Left ventricle myocardium superior (tissue), 1 donor: ENCODE measurements around the gene EMC10. TPM values are rescaled to one million over a fixed set of nuclear protein-coding genes. Genes with fewer than 3 reads are reported as not detected.

Experiments used
- ATAC-seq: fragments of 200-7000 bp; cut with Tn5 transposase; one replicate; pipeline ENCODE4 v1.9.1; 2020; ENCODE audit warnings: mild to moderate bottlenecking, moderate library complexity
- DNase-seq: peaks from one replicate; pipeline ENCODE4 v3.0.0-alpha.2; 2020
- intact Hi-C: fragments of 100-400 bp; cut with micrococcal nuclease; formaldehyde crosslinking; loops from one replicate; pipeline ENCODE4 v1.11.0; 2022
- total RNA-seq: library from RNA; stranded (reverse); fragmentation: NEBNext Ultra II Directional; extraction: Animal tissue kit (Norgen Biotek cat#: 25700); gene quantifications from one replicate; pipeline ENCODE4 v1.2.1, GENCODE V29; 2021
- donor health status: DM: no; HTN: yes; CAD: no; lungs with severe emphysema.

The EMC10 gene
- total RNA-seq, 1 donor from 2014 or later, result 79.5 TPM

GRCh38 chr19:50492303-50493052, 16.2 kb downstream of the EMC10 start:
- intact Hi-C loops, result no loop called here
- ATAC-seq, result no peak
- peak; percentile 26 for DNase-seq

GRCh38 chr19:50493171-50493570, 16.9 kb downstream of the EMC10 start:
- DNase-seq (no peak), ATAC-seq (no peak)
- intact Hi-C loops, result no loop called here

GRCh38 chr19:50494186-50495019, 18.1 kb downstream of the EMC10 start:
- intact Hi-C loops, result no loop called here
- ATAC-seq, result no peak
- DNase-seq, result no peak

GRCh38 chr19:50495020-50495531, 18.8 kb downstream of the EMC10 start:
- intact Hi-C loops, result no loop called here

GRCh38 chr19:50496189-50497021, 20.1 kb downstream of the EMC10 start:
- DNase-seq (peak; percentile 88), ATAC-seq (peak; percentile 58)
- intact Hi-C loops, result no loop called here

More at GRCh38 chr19:50495020-50495531, 18.8 kb downstream of the EMC10 start:
- DNase-seq (no peak), ATAC-seq (no peak)

- intact Hi-C loops, result no loop called here
- ATAC-seq (peak; percentile 12), DNase-seq (peak; percentile 61)
These were observed 20.7 kb downstream of the EMC10 start for GRCh38 chr19:50497022-50497405.

- DNase-seq, result no peak
- no peak for ATAC-seq
- intact Hi-C loops, result no loop called here
These were observed 22.1 kb downstream of the EMC10 start for GRCh38 chr19:50498219-50499056.

- DNase-seq (peak; percentile 90), ATAC-seq (peak; percentile 55)
- intact Hi-C loops, result no loop called here
These were observed 23.9 kb downstream of the EMC10 start for GRCh38 chr19:50500060-50500752.

- ATAC-seq, result peak; percentile 69
- DNase-seq, result peak; percentile 92
- intact Hi-C loops, result no loop called here
These were observed 24.4 kb downstream of the EMC10 start for GRCh38 chr19:50500753-50501151.

- peak; percentile 1 for ATAC-seq
- intact Hi-C loops, result no loop called here
- peak; percentile 54 for DNase-seq
These were observed 24.9 kb downstream of the EMC10 start for GRCh38 chr19:50501186-50501567.

- ATAC-seq, result peak; percentile 65
- intact Hi-C loops, result no loop called here
These were observed 25.5 kb downstream of the EMC10 start for GRCh38 chr19:50501568-50502475.

GRCh38 chr19:50505856-50506611, 29.7 kb downstream of the EMC10 start:
- DNase-seq, result peak; percentile 38
- intact Hi-C loops, result no loop called here
- ATAC-seq, result no peak

More at GRCh38 chr19:50501568-50502475, 25.5 kb downstream of the EMC10 start:
- peak; percentile 86 for DNase-seq

GRCh38 chr19:50506700-50507099, 30.4 kb downstream of the EMC10 start:
- ATAC-seq (no peak), DNase-seq (peak; percentile 18)
- intact Hi-C loops, result no loop called here

GRCh38 chr19:50507376-50507775, 31.1 kb downstream of the EMC10 start:
- DNase-seq, result peak; percentile 34
- ATAC-seq, result no peak
- intact Hi-C loops, result no loop called here

GRCh38 chr19:50508843-50509190, 32.5 kb downstream of the EMC10 start:
- DNase-seq (peak; percentile 20), ATAC-seq (no peak)
- intact Hi-C loops, result no loop called here

GRCh38 chr19:50509366-50509765, 33.1 kb downstream of the EMC10 start:
- DNase-seq, result peak; percentile 16
- ATAC-seq, result no peak
- intact Hi-C loops, result no loop called here
